Thyroid gland (tissue), 4 donors: ENCODE results near the gene GEMIN5. TPM values are rescaled to one million over a fixed set of nuclear protein-coding genes. Genes with fewer than 3 reads are reported as not detected.

Source experiments
- DNase-seq, 2 donors: peaks; one replicate each; pipeline ENCODE4 v3.0.0-alpha.2; 2019
- H3K27ac ChIP-seq, 3 donors: fragments of 200-600 bp; sonication (generic); 1 replicate in 2 of 3; 2 replicates in 1 of 3; pipeline ENCODE4 v1.5.1; 2016 to 2019; ENCODE audit warnings: mild to moderate bottlenecking in 1 of 3, moderate library complexity in 1 of 3
- H3K27me3 ChIP-seq: fragments of 200-600 bp; sonication (generic); one replicate; pipeline ENCODE4 v1.5.1; 2019
- H3K36me3 ChIP-seq, 2 donors: fragments of 200-600 bp; sonication (generic); one replicate each; pipeline ENCODE4 v1.5.1; 2016 to 2019
- H3K4me1 ChIP-seq, 2 donors: fragments of 200-600 bp; sonication (generic); one replicate each; pipeline ENCODE4 v1.5.1; 2017 to 2019
- H3K4me3 ChIP-seq, 3 donors: fragments of 200-600 bp; sonication (generic); replicated peaks in 1 of 3; 1 replicate in 2 of 3; 2 replicates in 1 of 3; pipeline ENCODE4 v1.5.1; 2016; ENCODE audit warnings: mild to moderate bottlenecking in 1 of 3
- H3K9me3 ChIP-seq: fragments of 200-600 bp; sonication (generic); one replicate; pipeline ENCODE4 v1.5.1; 2017
- CTCF ChIP-seq, 6 experiments: fragments of 200-600 bp in 3 of 6; fragments of 450-650 bp in 3 of 6; sonication (generic) in 3 of 6; IDR thresholded peaks; one replicate each; pipeline ENCODE4 v1.5.1; 2016 to 2019; ENCODE audit warnings: antibody characterized with exemption in 6 of 6, mild to moderate bottlenecking in 2 of 6, inconsistent platforms in 1 of 6, moderate library complexity in 1 of 6
- POLR2A ChIP-seq, 2 donors: fragments of 450-650 bp; IDR thresholded peaks; one replicate each; pipeline ENCODE4 v1.6.1; 2017; ENCODE audit warnings: antibody characterized with exemption in 2 of 2, mild to moderate bottlenecking in 2 of 2, moderate library complexity in 1 of 2
- WGBS, 2 donors: methylation state at CpG; one replicate each; pipeline ENCODE4 v1.1.5; 2017; 5-methylcytosine and 5-hydroxymethylcytosine counted together
- intact Hi-C: fragments of 100-400 bp; cut with DNase I; formaldehyde crosslinking; loops from one replicate; pipeline ENCODE4 v1.15.1; 2023
- total RNA-seq, 4 donors: library from RNA; depleted of rRNA; stranded (reverse); fragments of >200 nt; gene quantifications; one replicate each; pipeline ENCODE4 v1.2.3, GENCODE V29; 2016

GEMIN5 gene
- total RNA-seq, 4 donors from 2014 or later = 13.6 to 20.1 (median 15.3) TPM

DNA sequence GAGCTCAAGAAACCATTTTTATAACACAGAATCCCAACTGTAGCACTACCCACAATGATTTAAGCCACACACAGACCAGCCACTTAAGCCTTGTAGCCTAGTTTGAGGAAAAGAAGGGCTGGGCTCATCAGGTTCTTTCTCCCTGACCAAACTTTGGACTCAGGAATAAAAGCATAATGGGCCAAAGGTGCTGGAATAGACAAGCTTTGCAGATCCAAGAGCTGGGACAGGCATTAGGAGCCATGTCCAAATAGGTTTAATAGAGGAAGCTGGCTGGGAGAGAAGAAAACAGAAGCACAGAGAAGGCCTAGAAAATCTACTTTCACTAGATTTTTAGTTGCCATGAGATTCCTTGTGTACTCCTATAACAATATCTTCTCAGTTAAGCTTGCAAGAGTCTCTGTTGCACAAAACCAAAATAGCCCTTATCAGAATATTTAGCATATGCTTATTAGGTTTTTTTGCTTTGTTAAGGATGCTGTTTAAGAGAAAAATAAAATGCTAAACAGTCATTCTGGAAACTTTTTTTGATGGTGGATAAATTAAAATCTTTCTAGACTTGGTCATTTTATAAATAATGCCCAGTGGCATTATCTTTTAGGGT is 41.3 kb downstream of the GEMIN5 start:
- Histone ChIP-seq H3K4me3 (no peak overlapping the region), H3K27me3 (no peaks in the 10 kb centered on the region), H3K4me1 (no peaks in the 10 kb centered on the region), H3K27ac (no peak overlapping the region), H3K36me3 (peaks cover 40 to 56% of the 10 kb centered on the region in 2 donors), H3K9me3 (no peaks in the 10 kb centered on the region)
- no peak for TF ChIP-seq CTCF (IDR thresholded peaks at IDR 0.05)
- no peak for TF ChIP-seq POLR2A (IDR thresholded peaks at IDR 0.05)
- DNase-seq = no peak
- intact Hi-C loops = no loop called here

GRCh38 chr5:154895606-154896561 is 42.1 kb downstream of the GEMIN5 start:
- H3K27me3 ChIP-seq = no peaks in the 10 kb centered on the region
- H3K36me3 ChIP-seq = peaks cover 41 to 59% of the 10 kb centered on the region in 2 donors
- TF ChIP-seq POLR2A (IDR thresholded peaks at IDR 0.05) = no peak
- TF ChIP-seq CTCF (IDR thresholded peaks at IDR 0.05) = no peak
- no peaks in the 10 kb centered on the region for H3K9me3 ChIP-seq
- intact Hi-C loops = no loop called here
- H3K4me1 ChIP-seq = no peaks in the 10 kb centered on the region
- 82 to 90% methylated on average over 14 of the region's 14 CpGs for WGBS, 2 donors
- no peak for DNase-seq
- no peak overlapping the region for H3K27ac ChIP-seq
- no peak overlapping the region for H3K4me3 ChIP-seq

DNA sequence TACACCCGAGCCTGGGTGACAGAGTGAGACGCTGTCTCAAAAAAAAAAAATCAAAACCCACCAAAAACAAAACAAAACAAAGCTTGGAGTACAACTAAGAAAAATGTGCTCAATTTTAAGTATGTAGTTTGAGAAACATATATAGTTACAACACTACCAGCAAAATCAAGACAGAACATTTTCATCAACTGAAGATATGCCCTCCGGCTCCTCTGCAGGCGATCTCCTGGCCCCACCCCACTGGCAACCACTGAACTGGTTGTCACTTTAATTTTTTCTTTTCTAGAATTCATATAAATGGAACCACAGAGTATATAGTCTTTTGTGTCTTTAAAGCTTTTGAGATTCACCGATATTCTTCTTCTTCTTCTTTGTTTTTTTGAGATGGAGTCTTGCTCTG is 44.6 kb downstream of the GEMIN5 start:
- Histone ChIP-seq H3K36me3 (peaks cover 48 to 69% of the 10 kb centered on the region in 2 donors), H3K27me3 (no peaks in the 10 kb centered on the region), H3K4me3 (no peak overlapping the region), H3K4me1 (no peaks in the 10 kb centered on the region), H3K9me3 (no peaks in the 10 kb centered on the region), H3K27ac (no peak overlapping the region)
- 85 to 86% methylated on average over 5 of the region's 5 CpGs for WGBS, 2 donors
- intact Hi-C loops = no loop called here
- no peak for TF ChIP-seq POLR2A (IDR thresholded peaks at IDR 0.05)
- no peak for TF ChIP-seq CTCF (IDR thresholded peaks at IDR 0.05)
- no peak for DNase-seq

GRCh38 chr5:154892369-154892771 is 45.6 kb downstream of the GEMIN5 start:
- Histone ChIP-seq H3K4me1 (no peaks in the 10 kb centered on the region), H3K27ac (no peak overlapping the region), H3K36me3 (peaks cover 52 to 76% of the 10 kb centered on the region in 2 donors), H3K4me3 (no peak overlapping the region), H3K27me3 (no peaks in the 10 kb centered on the region), H3K9me3 (no peaks in the 10 kb centered on the region)
- 84 to 92% methylated on average over 10 to 13 of the region's 13 CpGs for WGBS, 2 donors
- TF ChIP-seq POLR2A (IDR thresholded peaks at IDR 0.05) = no peak
- TF ChIP-seq CTCF (IDR thresholded peaks at IDR 0.05) = no peak
- intact Hi-C loops = no loop called here
- DNase-seq = no peak

DNA sequence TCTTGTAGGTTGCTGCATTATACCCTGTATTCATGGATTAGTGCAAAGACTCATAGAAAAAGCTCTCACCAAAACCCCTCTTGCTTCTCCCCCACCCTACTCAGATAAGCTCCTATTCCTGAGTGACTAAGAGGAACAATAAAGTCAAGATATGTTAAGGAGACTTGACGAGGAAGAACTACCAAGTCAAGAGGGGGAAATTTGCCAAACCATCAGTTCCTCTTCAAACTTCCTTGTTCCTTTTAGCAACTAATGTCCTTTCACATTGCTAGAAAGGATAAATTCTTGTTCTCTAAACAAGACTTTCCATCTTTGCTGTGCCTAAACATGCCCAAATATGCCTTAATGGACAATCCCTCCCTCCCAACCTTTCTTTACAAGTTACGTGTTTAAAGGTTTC is 52.6 kb downstream of the GEMIN5 start:
- H3K9me3 ChIP-seq = no peaks in the 10 kb centered on the region
- no peaks in the 10 kb centered on the region for H3K4me1 ChIP-seq
- TF ChIP-seq CTCF (IDR thresholded peaks at IDR 0.05) = no peak
- no peak for TF ChIP-seq POLR2A (IDR thresholded peaks at IDR 0.05)
- WGBS, 2 donors = 92 to 97% methylated on average over 2 of the region's 2 CpGs
- peaks cover 36 to 40% of the 10 kb centered on the region in 2 donors for H3K36me3 ChIP-seq
- H3K4me3 ChIP-seq = no peak overlapping the region
- no peaks in the 10 kb centered on the region for H3K27me3 ChIP-seq
- intact Hi-C loops = no loop called here
- DNase-seq = no peak
- H3K27ac ChIP-seq = no peak overlapping the region
